GM12891 (cell line): ENCODE data around the gene ATP5MC3.

ENCODE experiments used
- POLR2A ChIP-seq: IDR thresholded peaks from 2 replicates; pipeline ENCODE4 v1.6.1; 2011; ENCODE audit warnings: low read depth, low read length, control low read depth
- POLR2AphosphoS5 ChIP-seq: IDR thresholded peaks from 2 replicates; pipeline ENCODE4 v1.6.1; 2011; ENCODE audit warnings: low read depth, low read length, control low read depth
- SPI1 ChIP-seq: IDR thresholded peaks from 2 replicates; pipeline ENCODE4 v1.6.1; 2011; ENCODE audit warnings: low read depth, low read length, control low read depth
- TAF1 ChIP-seq: IDR thresholded peaks from 2 replicates; pipeline ENCODE4 v1.6.1; 2011; ENCODE audit warnings: low read depth, low read length, control low read depth

- TF ChIP-seq POLR2AphosphoS5 (no peak), TAF1 (no peak), POLR2A (no peak), SPI1 (no peak)
Observed at GRCh38 chr2:175135177-175135576, 46.3 kb downstream of the ATP5MC3 start.
